GM23338 (cell line): ENCODE measurements around the gene TIMM44. TPM values are rescaled to one million over a fixed set of nuclear protein-coding genes. Genes with fewer than 3 reads are reported as not detected.
A peak's percentile ranks its signal among the peaks of the same experiment; 100 is the strongest.

ENCODE experiments used
- ATAC-seq: fragments of 200-7000 bp; cut with Tn5 transposase; 3 replicates; pipeline ENCODE4 v1.9.1; 2020
- DNase-seq: peaks from one replicate; pipeline ENCODE4 v3.0.0-alpha.2; 2015; ENCODE audit warnings: low spot score
- H2AFZ ChIP-seq: fragments of 200-600 bp; sonication (generic); 2 replicates; pipeline ENCODE4 v1.8.0; 2016; ENCODE audit warnings: antibody characterized with exemption, mild to moderate bottlenecking, moderate library complexity
- H3F3A ChIP-seq: fragments of 200-600 bp; sonication (generic); replicated peaks from 2 replicates; pipeline ENCODE4 v1.8.0; 2017; ENCODE audit warnings: antibody characterized with exemption, mixed run types, low read depth
- H3K27ac ChIP-seq: fragments of 200-600 bp; sonication (generic); 2 replicates; pipeline ENCODE4 v1.6.1; 2016; ENCODE audit warnings: low read depth
- H3K27me3 ChIP-seq: fragments of 200-600 bp; sonication (generic); 2 replicates; pipeline ENCODE4 v1.8.0; 2016; ENCODE audit warnings: mild to moderate bottlenecking, mixed run types, moderate library complexity; ENCODE audit not compliant: insufficient read depth
- H3K36me3 ChIP-seq: fragments of 200-600 bp; sonication (generic); 2 replicates; pipeline ENCODE4 v1.8.0; 2016; ENCODE audit warnings: mild to moderate bottlenecking; ENCODE audit not compliant: insufficient read depth
- H3K4me1 ChIP-seq: fragments of 200-600 bp; sonication (generic); 2 replicates; pipeline ENCODE4 v1.8.0; 2016; ENCODE audit warnings: mild to moderate bottlenecking, moderate library complexity; ENCODE audit not compliant: insufficient read depth
- H3K4me2 ChIP-seq: fragments of 200-600 bp; sonication (generic); 2 replicates; pipeline ENCODE4 v1.7.1; 2017; ENCODE audit warnings: mixed run types
- H3K4me3 ChIP-seq: fragments of 200-600 bp; sonication (generic); 2 replicates; pipeline ENCODE4 v1.6.1; 2016; ENCODE audit warnings: mixed run types
- H3K79me2 ChIP-seq: fragments of 200-600 bp; sonication (generic); replicated peaks from 2 replicates; pipeline ENCODE4 v1.8.0; 2017; ENCODE audit warnings: mild to moderate bottlenecking; ENCODE audit not compliant: insufficient read depth
- H3K9me2 ChIP-seq: fragments of 200-600 bp; sonication (generic); 2 replicates; pipeline ENCODE4 v1.8.0; 2017; ENCODE audit not compliant: insufficient read depth
- H4K20me1 ChIP-seq: fragments of 200-600 bp; sonication (generic); replicated peaks from 2 replicates; pipeline ENCODE4 v1.8.0; 2017; ENCODE audit warnings: mild to moderate bottlenecking; ENCODE audit not compliant: insufficient read depth
- H3K27ac Mint-ChIP-seq: 2 replicates; pipeline ENCODE4 v1.8.0; 2020; ENCODE audit warnings: inconsistent platforms, mild to moderate bottlenecking, moderate library complexity, mixed read lengths
- H3K27me3 Mint-ChIP-seq: 3 replicates; pipeline ENCODE4 v1.8.0; 2022; ENCODE audit warnings: low read depth, mild to moderate bottlenecking, moderate library complexity, mixed read lengths, inconsistent platforms; ENCODE audit not compliant: insufficient read depth, poor library complexity
- H3K36me3 Mint-ChIP-seq: 3 replicates; pipeline ENCODE4 v1.8.0; 2021; ENCODE audit warnings: low read depth, mild to moderate bottlenecking, inconsistent platforms, moderate library complexity, mixed read lengths
- H3K4me1 Mint-ChIP-seq: 3 replicates; pipeline ENCODE4 v1.8.0; 2020; ENCODE audit warnings: mild to moderate bottlenecking, inconsistent platforms, mixed read lengths
- H3K4me3 Mint-ChIP-seq: 3 replicates; pipeline ENCODE4 v1.8.0; 2021; ENCODE audit warnings: moderate library complexity, mild to moderate bottlenecking, inconsistent platforms, mixed read lengths
- H3K9me3 Mint-ChIP-seq: 3 replicates; pipeline ENCODE4 v1.8.0; 2020; ENCODE audit warnings: moderate library complexity, mild to moderate bottlenecking, inconsistent platforms, mixed read lengths
- CREB1 ChIP-seq: fragments of 250-450 bp; sonication (Bioruptor Pico); IDR thresholded peaks from 2 replicates; pipeline ENCODE4 v1.5.0; 2020; ENCODE audit warnings: low read depth, mild to moderate bottlenecking, moderate library complexity
- CTCF ChIP-seq, 2 experiments: fragments of 200-600 bp in 1 of 2; sonication (generic) in 1 of 2; conservative IDR thresholded peaks; 2 replicates each; pipeline versions ENCODE4 v1.5.1 to v1.6.1; 2016 to 2017; ENCODE audit warnings: antibody characterized with exemption in 2 of 2, low read depth in 2 of 2, mild to moderate bottlenecking in 2 of 2, moderate library complexity in 1 of 2
- ETS1 ChIP-seq: IDR thresholded peaks from 2 replicates; pipeline ENCODE4 v1.6.1; 2016; ENCODE audit warnings: antibody characterized with exemption
- EZH2 ChIP-seq: fragments of 200-600 bp; sonication (generic); IDR thresholded peaks from one replicate; pipeline ENCODE4 v1.8.0; 2017; ENCODE audit warnings: antibody characterized with exemption, mild to moderate bottlenecking, low read depth; ENCODE audit not compliant: unreplicated experiment
- JUNB ChIP-seq: IDR thresholded peaks from one replicate; pipeline ENCODE4 v1.6.1; 2016; ENCODE audit warnings: antibody characterized with exemption; ENCODE audit not compliant: unreplicated experiment
- POLR2AphosphoS5 ChIP-seq: IDR thresholded peaks from 2 replicates; pipeline ENCODE4 v1.6.1; 2016; ENCODE audit warnings: antibody characterized with exemption, low read depth
- STAT1 ChIP-seq: IDR thresholded peaks from one replicate; pipeline ENCODE4 v1.6.1; 2016; ENCODE audit warnings: antibody characterized with exemption; ENCODE audit not compliant: unreplicated experiment
- ZNF114 ChIP-seq: fragments of 250-450 bp; sonication (Bioruptor Pico); IDR thresholded peaks from 2 replicates; pipeline ENCODE4 v1.5.0; 2020; ENCODE audit warnings: mild to moderate bottlenecking, moderate library complexity
- ZNF331 ChIP-seq: fragments of 250-450 bp; sonication (Bioruptor Pico); IDR thresholded peaks from 2 replicates; pipeline ENCODE4 v1.5.0; 2020; ENCODE audit warnings: low read depth, mild to moderate bottlenecking, moderate library complexity
- ZNF462 ChIP-seq: fragments of 250-450 bp; sonication (Bioruptor Pico); IDR thresholded peaks from 2 replicates; pipeline ENCODE4 v1.5.0; 2020; ENCODE audit warnings: mild to moderate bottlenecking, moderate library complexity
- polyA plus RNA-seq: library from polyadenylated mRNA; unstranded; fragments of >200 nt; fragmentation: Nextera tagmentation; extraction: Ambion mirVana; gene quantifications from 2 replicates; pipeline ENCODE4 v1.2.1, GENCODE V29; 2016
- total RNA-seq: library from RNA; depleted of rRNA; stranded (reverse); fragments of >200 nt; shearing (Covaris generic); gene quantifications from 2 replicates; pipeline ENCODE4 v1.2.3, GENCODE V29; 2014

Gene TIMM44
- total and polyA plus RNA-seq, 2 experiments from 2014 or later, result 125 to 128 TPM

- no peaks in the 10 kb centered on the region for H3K27me3 ChIP-seq
- H3K27me3 Mint-ChIP-seq, result peaks cover 11% of the 10 kb centered on the region
- H2AFZ ChIP-seq, result no peak overlapping the region
- no peaks in the 10 kb centered on the region for H3K9me2 ChIP-seq
- ATAC-seq (no peak), DNase-seq (no peak)
- peaks cover 41% of the 10 kb centered on the region for H3K36me3 ChIP-seq
- peaks cover 42% of the 10 kb centered on the region for H3F3A ChIP-seq
- no peak overlapping the region for H3K4me3 Mint-ChIP-seq
- TF ChIP-seq CTCF (conservative IDR thresholded peaks at IDR 0.05; ENCODE audit: low read depth in 2 of 2) (no peak), JUNB (no peak), ZNF114 (CRISPR knock-in tag) (no peak)
- H3K27ac ChIP-seq, result no peak overlapping the region
- no peak overlapping the region for H3K4me2 ChIP-seq
- H3K9me3 Mint-ChIP-seq, result no peaks in the 10 kb centered on the region
- peaks cover 37% of the 10 kb centered on the region; the same call in 1 of the 2 replicates for H4K20me1 ChIP-seq
- H3K4me1 ChIP-seq, result no peaks in the 10 kb centered on the region
- peaks cover 9% of the 10 kb centered on the region; the same call in 2 of the 3 replicates for H3K4me1 Mint-ChIP-seq
- peaks cover 64% of the 10 kb centered on the region for H3K36me3 Mint-ChIP-seq
- no peaks in the 10 kb centered on the region; the same call in 1 of the 2 replicates for H3K79me2 ChIP-seq
- H3K4me3 ChIP-seq, result no peak overlapping the region
- H3K27ac Mint-ChIP-seq, result no peak overlapping the region
Observed at GRCh38 chr19:7963566-7963965, 20.1 kb upstream of the TIMM44 start.

DNA sequence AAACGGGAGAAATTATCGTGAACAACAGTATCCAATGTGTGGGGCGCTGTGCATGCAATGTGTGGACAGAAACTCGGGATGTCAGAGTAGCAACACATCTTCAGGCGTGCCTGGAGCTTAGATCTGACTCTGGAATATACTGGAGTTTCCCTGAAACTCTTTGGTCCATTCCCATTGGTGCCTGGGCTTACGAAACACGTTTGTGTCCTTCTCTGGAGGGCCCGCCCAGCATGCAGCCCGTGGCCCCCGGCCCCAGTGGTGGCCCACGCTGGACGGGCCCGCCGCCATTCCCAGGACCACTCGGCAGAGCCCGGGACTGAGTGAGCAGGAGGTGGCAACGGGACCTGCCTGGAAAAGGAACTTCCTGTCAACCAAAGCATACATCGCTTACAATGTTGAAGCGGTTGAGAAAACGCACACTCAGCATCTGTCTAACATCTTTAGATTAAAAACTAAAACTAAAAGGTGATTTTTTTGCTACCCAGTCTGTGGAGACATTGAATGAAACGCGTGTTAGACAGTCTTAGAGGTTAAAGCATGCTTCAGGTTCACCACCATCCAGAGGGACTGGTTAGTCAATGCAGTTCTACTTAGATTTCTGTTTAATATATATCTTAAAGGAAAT lies 19.3 kb upstream of the TIMM44 start:
- Histone ChIP-seq H3K27me3 (no peaks in the 10 kb centered on the region), H3K4me3 (no peak overlapping the region), H3K79me2 (no peaks in the 10 kb centered on the region; the same call in 1 of the 2 replicates), H3K36me3 (peaks cover 38% of the 10 kb centered on the region), H3F3A (peaks cover 43% of the 10 kb centered on the region), H3K9me2 (no peaks in the 10 kb centered on the region), H3K27ac (0 out of 2 replicates have a peak overlapping the region, but pooled peaks have one; percentile 8), H3K4me1 (no peaks in the 10 kb centered on the region), H3K4me2 (no peak overlapping the region), H4K20me1 (peaks cover 37% of the 10 kb centered on the region; the same call in 1 of the 2 replicates), H2AFZ (no peak overlapping the region)
- ATAC-seq (no peak), DNase-seq (no peak)
- no peak overlapping the region for H3K27ac Mint-ChIP-seq
- peaks cover 8% of the 10 kb centered on the region; the same call in 2 of the 3 replicates for H3K4me1 Mint-ChIP-seq
- no peak for TF ChIP-seq ZNF462 (CRISPR knock-in tag)
- TF ChIP-seq CREB1 (CRISPR knock-in tag), result no peak
- TF ChIP-seq JUNB, result no peak
- no peak for TF ChIP-seq POLR2AphosphoS5
- TF ChIP-seq ZNF331, result no peak
- no peak for TF ChIP-seq STAT1
- no peak for TF ChIP-seq ETS1
- TF ChIP-seq EZH2, result no peak
- H3K9me3 Mint-ChIP-seq, result no peaks in the 10 kb centered on the region
- peaks cover 11% of the 10 kb centered on the region for H3K27me3 Mint-ChIP-seq
- no peak overlapping the region for H3K4me3 Mint-ChIP-seq
- H3K36me3 Mint-ChIP-seq, result peaks cover 59% of the 10 kb centered on the region
